ENCODE data around the gene CDH22.

CDH22 gene

GRCh38 chr20:46195264-46196036, 112.8 kb downstream of the CDH22 start:
- DNase-seq (ENCODE audit: low spot score), result no peak

- no peak for DNase-seq (ENCODE audit: low spot score)
Observed at GRCh38 chr20:46194409-46194808, 113.9 kb downstream of the CDH22 start.

GRCh38 chr20:46192376-46192944, 115.8 kb downstream of the CDH22 start:
- no peak for DNase-seq (ENCODE audit: low spot score)

- no peak for DNase-seq (ENCODE audit: low spot score)
Observed at GRCh38 chr20:46191611-46192010, 116.7 kb downstream of the CDH22 start.

GRCh38 chr20:46191168-46191540, 117.1 kb downstream of the CDH22 start:
- no peak for DNase-seq (ENCODE audit: low spot score)

- DNase-seq (ENCODE audit: low spot score), result no peak
Observed at GRCh38 chr20:46190478-46191167, 117.7 kb downstream of the CDH22 start.

GRCh38 chr20:46188866-46189541, 119.3 kb downstream of the CDH22 start:
- no peak for DNase-seq (ENCODE audit: low spot score)

GRCh38 chr20:46186210-46186609, 122.1 kb downstream of the CDH22 start:
- no peak for DNase-seq (ENCODE audit: low spot score)

- no peak for DNase-seq (ENCODE audit: low spot score)
Observed at GRCh38 chr20:46185353-46185752, 122.9 kb downstream of the CDH22 start.

- no peak for DNase-seq (ENCODE audit: low spot score)
Observed at GRCh38 chr20:46183768-46184167, 124.5 kb downstream of the CDH22 start.

- no peak for DNase-seq (ENCODE audit: low spot score)
Observed at GRCh38 chr20:46182276-46183200, 125.8 kb downstream of the CDH22 start.

- DNase-seq (ENCODE audit: low spot score), result no peak
Observed at GRCh38 chr20:46179862-46180261, 128.4 kb downstream of the CDH22 start.

- DNase-seq (ENCODE audit: low spot score), result no peak
Observed at GRCh38 chr20:46178891-46179290, 129.4 kb downstream of the CDH22 start.

- DNase-seq (ENCODE audit: low spot score), result no peak
Observed at GRCh38 chr20:46177768-46178167, 130.5 kb downstream of the CDH22 start.

GRCh38 chr20:46176739-46177378, 131.4 kb downstream of the CDH22 start:
- DNase-seq (ENCODE audit: low spot score), result no peak

- DNase-seq (ENCODE audit: low spot score), result no peak
Observed at GRCh38 chr20:46175127-46175494, 133.2 kb downstream of the CDH22 start.

- DNase-seq (ENCODE audit: low spot score), result peak; percentile 84
Observed at GRCh38 chr20:46174469-46175126, 133.7 kb downstream of the CDH22 start.

- DNase-seq (ENCODE audit: low spot score), result no peak
Observed at GRCh38 chr20:46173652-46174468, 134.4 kb downstream of the CDH22 start.

GRCh38 chr20:46172961-46173536, 135.2 kb downstream of the CDH22 start:
- no peak for DNase-seq (ENCODE audit: low spot score)
